CD14-positive monocyte (primary cell): ENCODE results near the gene ATL3. TPM values are rescaled to one million over a fixed set of nuclear protein-coding genes. Genes with fewer than 3 reads are reported as not detected.
A peak's percentile ranks its signal among the peaks of the same experiment; 100 is the strongest.
"Not testable (repeated sequence)": the region's sequence is repeated elsewhere in the genome, so short reads cannot be mapped to it uniquely, and the experiment has no call there.

Source experiments
- DNase-seq, 3 donors: peaks; one replicate each; pipeline ENCODE4 v3.0.0-alpha.2; 2011 to 2022
- H2AFZ ChIP-seq: 2 replicates; pipeline ENCODE4 v1.6.0; 2012; ENCODE audit warnings: mild to moderate bottlenecking, low read depth, low read length, inconsistent platforms; ENCODE audit not compliant: insufficient read depth, poor library complexity, severe bottlenecking
- H3K27ac ChIP-seq, 2 donors: 1 replicate in 1 of 2; 2 replicates in 1 of 2; pipeline ENCODE4 v1.5.1; 2012 to 2013; ENCODE audit warnings: low read length in 2 of 2, control low read depth in 1 of 2, inconsistent platforms in 1 of 2, low read depth in 1 of 2, mild to moderate bottlenecking in 1 of 2
- H3K27me3 ChIP-seq, 2 donors: one replicate each; pipeline versions ENCODE4 v1.6.0 to v1.6.1; 2011 to 2013; ENCODE audit warnings: low read length in 2 of 2; ENCODE audit not compliant: control insufficient read depth in 2 of 2, insufficient read depth in 2 of 2
- H3K36me3 ChIP-seq, 2 donors: replicated peaks in 1 of 2; 1 replicate in 1 of 2; 2 replicates in 1 of 2; pipeline versions ENCODE4 v1.5.1 to v1.6.1; 2012 to 2013; ENCODE audit warnings: low read length in 2 of 2, control low read depth in 1 of 2, inconsistent platforms in 1 of 2, mild to moderate bottlenecking in 1 of 2; ENCODE audit not compliant: insufficient read depth in 2 of 2, control insufficient read depth in 1 of 2
- H3K4me1 ChIP-seq, 2 donors: 1 replicate in 1 of 2; 2 replicates in 1 of 2; pipeline versions ENCODE4 v1.5.1 to v1.6.1; 2012 to 2013; ENCODE audit warnings: low read length in 2 of 2, control low read depth in 1 of 2, inconsistent platforms in 1 of 2, mild to moderate bottlenecking in 1 of 2, moderate library complexity in 1 of 2; ENCODE audit not compliant: insufficient read depth in 2 of 2, control insufficient read depth in 1 of 2
- H3K4me2 ChIP-seq: replicated peaks from 2 replicates; pipeline ENCODE3; 2012; ENCODE audit warnings: low read length, moderate library complexity, mild to moderate bottlenecking; ENCODE audit not compliant: poor library complexity, severe bottlenecking; ENCODE audit errors: extremely low read depth
- H3K4me3 ChIP-seq, 3 experiments: fragments of 200-600 bp in 1 of 3; sonication (generic) in 1 of 3; replicated peaks in 1 of 3; 1 replicate in 2 of 3; 2 replicates in 1 of 3; pipeline ENCODE4 v1.5.1; 2011 to 2013; ENCODE audit warnings: low read length in 3 of 3, mild to moderate bottlenecking in 3 of 3, control low read depth in 2 of 3, low read depth in 2 of 3, inconsistent platforms in 1 of 3, moderate library complexity in 1 of 3
- H3K79me2 ChIP-seq: 2 replicates; pipeline ENCODE4 v1.6.0; 2012; ENCODE audit warnings: mild to moderate bottlenecking, control low read depth, inconsistent platforms, low read length, moderate library complexity; ENCODE audit not compliant: insufficient read depth
- H3K9ac ChIP-seq: 2 replicates; pipeline ENCODE4 v1.6.0; 2017; ENCODE audit warnings: low read length, mild to moderate bottlenecking; ENCODE audit not compliant: insufficient read depth, poor library complexity, severe bottlenecking
- H3K9me3 ChIP-seq, 2 donors: replicated peaks in 1 of 2; 1 replicate in 1 of 2; 2 replicates in 1 of 2; pipeline versions ENCODE4 v1.5.1 to v1.6.1; 2012 to 2013; ENCODE audit warnings: low read length in 2 of 2, control low read depth in 1 of 2; ENCODE audit not compliant: control insufficient read depth in 1 of 2, insufficient read depth in 1 of 2
- H4K20me1 ChIP-seq: 2 replicates; pipeline ENCODE4 v1.6.0; 2012; ENCODE audit warnings: mild to moderate bottlenecking, low read length, control low read depth, moderate library complexity; ENCODE audit not compliant: insufficient read depth
- H3K27ac Mint-ChIP-seq, 7 donors: one replicate each; pipeline ENCODE4 v1.8.0; 2020; ENCODE audit warnings: mild to moderate bottlenecking in 7 of 7, mixed read lengths in 7 of 7, moderate library complexity in 6 of 7, inconsistent platforms in 2 of 7
- H3K27me3 Mint-ChIP-seq, 3 donors: one replicate each; pipeline ENCODE4 v1.8.0; 2021 to 2022; ENCODE audit warnings: low read depth in 3 of 3, mild to moderate bottlenecking in 3 of 3, mixed read lengths in 3 of 3, moderate library complexity in 3 of 3, inconsistent platforms in 1 of 3
- H3K36me3 Mint-ChIP-seq, 2 donors: one replicate each; pipeline ENCODE4 v1.8.0; 2020; ENCODE audit warnings: mixed read lengths in 2 of 2, inconsistent platforms in 1 of 2, mild to moderate bottlenecking in 1 of 2
- H3K4me1 Mint-ChIP-seq: one replicate; pipeline ENCODE4 v1.8.0; 2020; ENCODE audit warnings: mild to moderate bottlenecking, mixed read lengths
- H3K4me3 Mint-ChIP-seq, 2 donors: one replicate each; pipeline ENCODE4 v1.8.0; 2020; ENCODE audit warnings: mild to moderate bottlenecking in 2 of 2, mixed read lengths in 2 of 2, moderate library complexity in 1 of 2
- H3K9me3 Mint-ChIP-seq, 7 donors: one replicate each; pipeline ENCODE4 v1.8.0; 2020 to 2022; ENCODE audit warnings: mixed read lengths in 7 of 7, mild to moderate bottlenecking in 6 of 7, moderate library complexity in 6 of 7, inconsistent platforms in 2 of 7
- CTCF ChIP-seq: fragments of 200-600 bp; IDR thresholded peaks from one replicate; pipeline ENCODE4 v1.8.0; 2022; ENCODE audit warnings: antibody characterized with exemption, mild to moderate bottlenecking
- WGBS: methylation state at CpG from one replicate; pipeline ENCODE4 v1.1.5; 2013; ENCODE audit warnings: missing lambda C conversion rate; ENCODE audit not compliant: insufficient coverage; 5-methylcytosine and 5-hydroxymethylcytosine counted together
- intact Hi-C, 2 donors: fragments of 100-400 bp; cut with micrococcal nuclease; formaldehyde crosslinking; loops; one replicate each; pipeline versions ENCODE4 v1.15.0 to v1.15.1; 2023
- polyA plus RNA-seq, 3 donors: library from polyadenylated mRNA; depleted of rRNA in 1 of 3; unstranded in 2 of 3; stranded (reverse) in 1 of 3; fragments of 300-500 nt in 2 of 3; fragments of >200 nt in 1 of 3; fragmentation: Illumina TruSeq in 2 of 3; gene quantifications; 1 replicate in 2 of 3; 2 replicates in 1 of 3; pipeline ENCODE4 v1.2.3, GENCODE V29; 2012 to 2021
- small RNA-seq: library from RNA; depleted of rRNA; stranded (forward); fragments of <200 nt; gene quantifications from one replicate; pipeline ENCODE3, GENCODE V24; 2012; ENCODE audit warnings: low read depth; ENCODE audit not compliant: insufficient read length

Gene ATL3
- polyA plus RNA-seq, 3 donors = 10.6 to 25.5 (median 22.7) TPM

- Mint-ChIP-seq H3K9me3 (peaks cover 20 to 40% (median 31%) of the 10 kb centered on the region in 7 donors), H3K36me3 (peaks cover 0 to 34% of the 10 kb centered on the region in 2 donors), H3K4me1 (peaks cover 22% of the 10 kb centered on the region)
- H3K4me2 ChIP-seq, H3K9ac ChIP-seq, H3K79me2 ChIP-seq, H3K4me3 Mint-ChIP-seq, H3K27me3 Mint-ChIP-seq, DNase-seq, H4K20me1 ChIP-seq, H3K27me3 ChIP-seq, H3K27ac Mint-ChIP-seq, H3K36me3 ChIP-seq, H3K27ac ChIP-seq, intact Hi-C loops, H2AFZ ChIP-seq, H3K4me3 ChIP-seq: not testable (repeated sequence)
- WGBS = no CpG with 5 or more reads among the region's 3 CpGs
- Histone ChIP-seq H3K9me3 (peaks cover 14 to 22% of the 10 kb centered on the region in 2 donors), H3K4me1 (peaks cover 9 to 12% of the 10 kb centered on the region in 2 donors)
Observed at GRCh38 chr11:63578882-63579281, 92.3 kb downstream of the ATL3 start.

- H3K9ac ChIP-seq = peak overlapping the region; percentile 62
- Mint-ChIP-seq H3K9me3 (peaks cover 8 to 21% (median 10%) of the 10 kb centered on the region in 7 donors), H3K36me3 (peaks cover 0 to 18% of the 10 kb centered on the region in 2 donors), H3K27me3 (peaks cover 2 to 3% (median 3%) of the 10 kb centered on the region in 3 donors), H3K27ac (peak overlapping the region; percentile 84 to 97 (median 94)), H3K4me1 (peaks cover 23% of the 10 kb centered on the region), H3K4me3 (peak overlapping the region; percentile 83 to 89)
- intact Hi-C loops = loop anchor here in 1 of 2 donors (5.0 kb wide), 1 partner anchor 47 kb away; no protein-coding TSS in a partner anchor
- no peak for DNase-seq
- peak overlapping the region; percentile 68 to 87 for H3K27ac ChIP-seq
- H4K20me1 ChIP-seq = no peaks in the 10 kb centered on the region
- no peak for TF ChIP-seq CTCF
- H3K27me3 ChIP-seq = no peaks in the 10 kb centered on the region
- peak overlapping the region; percentile 22 to 75 (median 65) for H3K4me3 ChIP-seq
- H3K9me3 ChIP-seq = peaks cover 2 to 3% of the 10 kb centered on the region in 2 donors
- peaks cover 13 to 20% of the 10 kb centered on the region in 2 donors for H3K4me1 ChIP-seq
- WGBS = 94% methylated on average over 9 of the region's 10 CpGs
- no peaks in the 10 kb centered on the region for H3K36me3 ChIP-seq
- H2AFZ ChIP-seq = peak overlapping the region; percentile 76
- no peaks in the 10 kb centered on the region for H3K79me2 ChIP-seq
- peak overlapping the region; percentile 79 for H3K4me2 ChIP-seq
Observed at GRCh38 chr11:63574856-63575602, 96.1 kb downstream of the ATL3 start.

Small RNAs within 50 kb of the gene (small RNA-seq; reads per million reads assigned to genes)
- gene AP000753.3 = not detected

Other genes starting within 250 kb of the ATL3 start
- gene PLAAT5, start 180.2 kb downstream of the ATL3 start, polyA plus RNA-seq = under 1 TPM in 2 of 3 donors, not detected in 1; 0.07 to 0.62 TPM
- 10 to 100 TPM in 2 of 3 donors, 1 to 10 TPM in 1; 6.8 to 16.3 (median 13.5) TPM for gene LGALS12, start 165.3 kb downstream of the ATL3 start, polyA plus RNA-seq
- gene PLAAT4, start 134.6 kb downstream of the ATL3 start, polyA plus RNA-seq = 100 to 1,000 TPM in 2 of 3 donors, 10 to 100 TPM in 1; 55.2 to 119 (median 101) TPM
- gene PLAAT2, start 108.0 kb downstream of the ATL3 start, polyA plus RNA-seq = not detected
- 10 to 100 TPM; 20.2 to 67.3 (median 34.2) TPM for gene PLAAT3, start 56.9 kb downstream of the ATL3 start, polyA plus RNA-seq
- gene RTN3, start 10.1 kb upstream of the ATL3 start, polyA plus RNA-seq = 100 to 1,000 TPM; 123 to 341 (median 232) TPM
- gene ZFTA, start 97.4 kb upstream of the ATL3 start, polyA plus RNA-seq = 1 to 10 TPM in 1 of 3 donors, not detected in 2; 1.2 TPM
- 1 to 10 TPM in 1 of 3 donors, under 1 TPM in 2; 0.10 to 3.3 (median 0.20) TPM for gene SPINDOC, start 142.1 kb upstream of the ATL3 start, polyA plus RNA-seq
- gene MARK2, start 167.7 kb upstream of the ATL3 start, polyA plus RNA-seq = 10 to 100 TPM; 32.4 to 55.7 (median 33.3) TPM
- not detected for gene RCOR2, start 245.8 kb upstream of the ATL3 start, polyA plus RNA-seq